Liver (tissue), 3 donors: ENCODE data around the gene WDR45B.

ENCODE experiments used
- CTCF ChIP-seq: fragments of 150-350 bp; IDR thresholded peaks from 2 replicates; pipeline ENCODE4 v1.5.1; 2017; ENCODE audit warnings: improper control_type of control experiment, low read depth, low read length; ENCODE audit not compliant: missing input control
- JUND ChIP-seq, 2 donors: IDR thresholded peaks; 2 replicates each; pipeline ENCODE4 v1.6.1; 2016; ENCODE audit warnings: antibody characterized with exemption in 2 of 2
- donor health status: healthy.
- donor health status: healthy.

- TF ChIP-seq JUND (IDR thresholded peaks at IDR 0.05) (no peak), CTCF (no peak)
Measured at GRCh38 chr17:82577300-82577699, 70.9 kb downstream of the WDR45B start.
